Fibroblast of the conjunctiva (primary cell): ENCODE measurements around the gene MRTFA.
"Not testable (repeated sequence)": the region's sequence is repeated elsewhere in the genome, so short reads cannot be mapped to it uniquely, and the experiment has no call there.

Source experiments
- DNase-seq: peaks from one replicate; pipeline ENCODE4 v3.0.0-alpha.2; 2010; ENCODE audit warnings: low read depth

Gene MRTFA

DNA sequence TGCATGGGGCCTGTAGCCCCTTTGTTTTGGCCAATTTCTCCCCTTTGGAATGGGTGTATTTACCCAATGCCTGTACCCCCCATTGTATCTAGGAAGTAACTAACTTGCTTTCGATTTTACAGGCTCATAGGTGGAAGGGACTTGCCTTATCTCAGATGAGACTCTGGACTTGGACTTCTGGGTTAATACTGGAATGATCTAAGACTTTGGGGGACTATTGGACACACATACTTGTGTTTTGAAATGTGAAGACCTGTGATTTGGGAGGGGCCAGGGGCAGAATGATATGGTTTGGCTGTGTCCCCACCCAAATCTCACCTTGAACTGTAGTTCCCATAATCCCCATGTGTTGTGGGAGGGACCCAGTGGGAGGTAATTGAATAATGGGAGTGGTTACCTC is 82.5 kb downstream of the MRTFA start:
- not testable (repeated sequence) for DNase-seq

- DNase-seq = no peak
Measured at GRCh38 chr22:40553014-40553554, 83.4 kb downstream of the MRTFA start.

GRCh38 chr22:40552070-40552469 is 84.4 kb downstream of the MRTFA start:
- DNase-seq = no peak

DNA sequence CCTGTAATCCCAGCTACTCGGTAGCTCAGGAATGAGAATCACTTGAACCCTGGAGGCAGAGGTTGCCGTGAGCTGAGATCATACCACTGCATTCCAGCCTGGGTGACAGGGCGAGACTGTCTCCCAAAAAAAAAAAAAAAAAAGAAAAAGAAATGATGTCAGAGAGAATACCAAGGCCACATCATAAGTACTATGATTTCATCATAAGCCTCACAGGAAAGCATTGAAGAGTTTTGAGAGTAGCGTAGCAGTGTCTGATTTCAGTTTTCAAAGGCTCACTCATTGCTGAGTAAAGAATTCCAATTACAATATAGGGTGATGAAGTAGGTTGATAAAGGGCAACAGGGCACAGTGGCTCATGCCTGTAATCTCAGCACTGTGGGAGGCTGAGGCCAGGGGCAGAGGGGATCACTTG is 88.8 kb downstream of the MRTFA start:
- no peak for DNase-seq

GRCh38 chr22:40544758-40545157 is 91.8 kb downstream of the MRTFA start:
- DNase-seq = no peak

GRCh38 chr22:40542821-40543540 is 93.5 kb downstream of the MRTFA start:
- no peak for DNase-seq

GRCh38 chr22:40541300-40541699 is 95.2 kb downstream of the MRTFA start:
- no peak for DNase-seq

DNA sequence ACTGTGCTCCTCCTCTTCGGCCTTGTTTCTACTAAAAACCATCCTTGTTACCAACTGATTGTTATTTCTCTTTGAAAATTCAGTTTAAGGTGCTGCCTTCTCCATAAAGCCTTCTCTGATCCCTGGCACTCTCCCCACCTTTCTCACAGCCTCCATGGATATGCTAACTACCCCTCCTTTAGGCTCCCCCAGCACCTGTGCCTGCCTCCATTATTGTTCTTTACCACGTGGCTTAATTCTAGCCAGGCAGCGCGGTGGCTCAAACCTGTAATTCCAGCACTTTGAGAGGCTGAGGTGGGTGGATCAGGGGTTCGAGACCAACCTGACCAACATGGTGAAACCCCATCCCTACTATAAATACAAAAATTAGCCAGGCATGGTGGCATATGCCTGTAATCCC is 96.3 kb downstream of the MRTFA start:
- DNase-seq = no peak

DNA sequence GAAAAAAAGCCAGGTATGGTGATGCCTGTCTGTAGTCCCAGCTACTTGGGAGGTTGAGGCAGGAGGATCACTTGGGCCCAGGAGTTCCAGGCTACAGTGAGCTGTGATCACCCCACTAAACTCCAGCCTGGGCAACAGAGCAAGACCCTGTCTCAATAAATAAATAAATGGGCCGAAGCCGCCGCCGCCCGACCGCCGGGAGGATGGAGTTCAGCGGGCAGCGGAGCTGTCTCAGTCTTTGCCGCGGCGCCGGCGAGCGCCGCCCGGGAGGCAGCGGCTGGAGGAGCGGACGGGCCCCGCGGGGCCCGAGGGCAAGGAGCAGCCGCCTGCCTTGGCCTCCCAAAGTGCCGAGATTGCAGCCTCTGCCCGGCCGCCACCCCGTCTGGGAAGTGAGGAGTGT is 100.4 kb downstream of the MRTFA start:
- not testable (repeated sequence) for DNase-seq

GRCh38 chr22:40535642-40536041 is 100.9 kb downstream of the MRTFA start:
- DNase-seq = no peak

DNA sequence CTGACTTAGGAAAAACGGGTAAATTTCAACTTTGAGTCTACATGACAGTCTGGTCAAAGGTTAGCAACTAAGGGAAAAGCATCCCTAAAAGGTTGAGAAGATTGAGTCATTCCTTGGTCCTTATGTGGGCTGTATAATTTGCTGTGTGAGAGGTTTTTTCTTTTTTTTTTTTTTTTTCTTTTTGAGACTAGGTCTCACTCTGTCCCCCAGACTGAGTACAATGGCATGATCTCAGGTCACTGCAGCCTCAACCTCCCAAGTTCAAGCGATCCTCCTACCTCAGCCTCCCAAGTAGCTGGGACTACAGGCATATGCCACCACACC is 101.4 kb downstream of the MRTFA start:
- no peak for DNase-seq

DNA sequence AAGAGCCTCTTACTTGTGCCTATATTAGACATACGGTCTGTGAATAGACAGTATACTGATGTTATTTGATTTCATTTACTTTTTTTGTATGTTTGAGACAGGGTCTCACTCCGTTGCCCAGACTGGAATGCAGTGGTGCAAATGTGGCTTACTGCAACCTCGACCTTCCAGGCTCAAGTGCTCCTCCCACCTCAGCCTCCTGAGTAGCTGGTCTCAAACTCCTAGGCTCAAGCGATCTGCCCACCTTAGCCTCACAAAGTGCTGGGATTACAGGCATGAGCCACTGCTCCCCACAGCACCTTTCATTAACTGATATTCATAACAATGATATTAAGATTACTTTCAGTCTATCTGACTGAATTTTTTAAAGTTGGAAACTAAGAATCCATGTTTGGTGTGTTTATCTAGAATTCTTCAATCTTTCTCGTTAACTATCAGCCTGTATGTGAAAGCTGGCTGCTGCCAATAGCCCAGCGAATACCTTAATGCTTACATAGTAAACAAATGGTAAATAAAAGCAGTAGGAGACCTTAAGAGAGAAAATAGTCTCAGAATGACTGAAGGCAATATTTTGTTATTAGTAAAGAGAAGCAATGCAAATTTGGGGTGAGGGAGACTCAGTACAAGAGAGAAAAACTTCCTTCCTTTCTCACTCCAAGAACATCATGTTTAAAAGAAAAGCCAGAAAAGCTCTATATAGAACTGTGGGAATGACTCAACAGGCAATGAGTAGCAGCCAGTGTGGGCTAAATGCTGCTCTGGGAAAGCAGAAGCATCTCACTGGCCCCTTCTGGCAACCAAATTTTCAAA is 101.9 kb downstream of the MRTFA start:
- no peak for DNase-seq

- peak; percentile 35 for DNase-seq
Measured at GRCh38 chr22:40533712-40534378, 102.7 kb downstream of the MRTFA start.

DNA sequence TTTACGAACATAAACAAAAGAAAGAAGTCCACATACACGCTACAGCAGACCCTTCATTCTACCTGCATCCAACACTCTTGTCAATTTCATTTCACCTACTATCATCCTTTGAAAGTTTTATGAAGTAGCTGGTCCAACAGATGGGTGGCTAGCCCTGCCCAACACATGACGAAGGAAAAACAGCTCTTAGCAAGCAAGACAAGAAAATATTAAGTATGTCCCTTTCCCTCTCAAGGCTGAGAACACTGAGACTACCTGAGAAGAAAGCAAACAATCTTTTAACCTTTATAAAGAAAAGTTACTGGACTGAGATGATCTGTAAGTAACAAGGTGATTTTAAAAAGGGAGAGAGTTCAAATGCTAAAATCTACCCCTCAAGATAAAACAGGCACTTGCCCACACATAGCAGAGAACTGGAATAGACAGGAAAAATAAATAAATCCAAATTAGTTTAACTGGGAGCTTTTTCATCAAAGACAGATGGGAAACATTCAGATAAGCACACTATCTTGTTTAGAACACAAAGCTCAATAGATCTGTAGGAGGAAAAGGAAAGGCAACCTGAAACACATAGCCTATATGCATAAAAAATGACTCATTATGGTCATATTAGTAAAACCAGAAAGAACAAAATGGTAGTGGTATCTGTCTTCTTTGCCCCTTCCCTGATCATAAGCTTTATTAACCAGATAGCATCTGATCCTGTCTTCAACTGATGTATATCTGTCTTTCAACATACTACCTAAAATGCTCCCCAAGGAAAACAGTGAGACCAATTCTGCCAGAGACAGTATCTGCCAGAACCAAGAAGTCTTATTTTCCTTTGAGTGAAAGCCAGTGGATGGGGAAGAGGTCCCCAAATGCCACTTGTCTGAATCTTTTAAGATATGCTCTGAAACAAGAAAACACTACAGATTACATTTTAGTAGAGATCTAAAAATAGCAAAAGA is 104.3 kb downstream of the MRTFA start:
- no peak for DNase-seq

- not testable (repeated sequence) for DNase-seq
Measured at GRCh38 chr22:40530391-40530790, 106.1 kb downstream of the MRTFA start.

DNA sequence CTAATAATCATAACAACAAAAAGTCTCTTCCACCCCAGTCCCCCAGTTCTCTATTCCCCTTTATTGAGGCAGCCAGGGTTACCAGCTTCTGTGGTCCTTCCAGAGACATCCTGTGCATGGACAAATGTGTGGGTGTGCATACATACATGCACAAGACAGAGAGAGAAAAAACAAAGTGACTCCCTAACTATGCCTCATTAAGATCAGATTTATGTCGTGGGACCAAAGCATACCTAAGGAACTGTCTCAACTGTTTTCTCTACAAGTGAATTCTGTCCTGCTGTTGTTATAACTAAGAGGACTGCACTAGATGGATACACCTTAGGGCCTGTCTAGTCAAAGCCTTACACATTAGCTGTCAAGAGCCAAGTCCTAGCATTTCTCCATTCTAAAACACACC is 106.7 kb downstream of the MRTFA start:
- no peak for DNase-seq

GRCh38 chr22:40526960-40527359 is 109.6 kb downstream of the MRTFA start:
- DNase-seq = no peak

- DNase-seq = peak; percentile 34
Measured at GRCh38 chr22:40525250-40525884, 111.2 kb downstream of the MRTFA start.

DNA sequence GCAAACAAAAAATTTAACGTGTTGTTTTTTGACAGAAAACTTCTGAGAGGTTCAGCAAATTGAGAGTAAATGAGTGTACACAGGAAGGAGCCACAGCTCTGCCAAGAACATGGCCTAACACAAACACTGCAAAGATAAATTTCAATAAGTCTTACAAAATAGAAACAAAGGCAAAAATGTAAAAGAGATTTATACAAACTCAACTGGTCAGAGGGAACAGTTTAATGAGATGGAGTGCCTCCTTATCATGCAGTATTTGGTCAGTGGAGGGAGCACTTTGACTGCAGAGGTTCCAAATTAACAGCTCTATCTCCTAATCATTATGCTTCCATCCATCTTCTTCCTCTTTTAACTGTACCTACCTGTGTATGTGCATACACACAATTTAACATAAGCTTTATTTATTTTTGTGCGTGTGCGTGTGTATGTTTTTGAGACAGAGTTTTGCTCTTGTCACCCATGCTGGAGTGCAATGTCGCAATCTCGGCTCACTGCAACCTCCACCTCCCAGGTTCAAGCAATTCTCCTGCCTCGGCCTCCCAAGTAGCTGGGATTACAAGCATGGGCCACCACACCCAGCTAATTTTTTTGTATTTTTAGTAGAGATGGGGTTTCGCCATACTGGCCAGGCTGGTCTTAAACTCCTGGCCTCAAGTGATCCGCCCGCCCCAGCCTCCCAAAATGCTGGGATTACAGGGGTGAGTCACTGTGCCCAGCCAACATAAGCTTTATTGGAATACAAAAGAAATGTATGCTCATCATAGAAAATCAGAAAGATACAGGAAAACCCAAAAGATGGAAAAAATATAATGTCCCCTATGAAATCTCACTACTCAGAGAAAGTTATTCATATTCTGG is 111.9 kb downstream of the MRTFA start:
- no peak for DNase-seq

GRCh38 chr22:40522141-40522540 is 114.4 kb downstream of the MRTFA start:
- no peak for DNase-seq
